Activated CD4-positive, CD25-positive, alpha-beta regulatory T cell (primary cell): ENCODE results near the gene FPR3.
"Not testable (repeated sequence)": the region's sequence is repeated elsewhere in the genome, so short reads cannot be mapped to it uniquely, and the experiment has no call there.

Source experiments
- DNase-seq, 4 experiments: peaks; one replicate each; lab custom pipeline; 2025; lab: John Stamatoyannopoulos, UW

Gene FPR3

GRCh38 chr19:51784109-51784785 is 10.7 kb upstream of the FPR3 start:
- no peak for DNase-seq

- DNase-seq, result no peak
Measured at GRCh38 chr19:51784922-51785690, 9.9 kb upstream of the FPR3 start.

- DNase-seq, result no peak
Measured at GRCh38 chr19:51786646-51787494, 8.1 kb upstream of the FPR3 start.

- no peak for DNase-seq
Measured at GRCh38 chr19:51788029-51788428, 6.9 kb upstream of the FPR3 start.

- no peak for DNase-seq
Measured at GRCh38 chr19:51789061-51789795, 5.7 kb upstream of the FPR3 start.

GRCh38 chr19:51792932-51793331 is 2.0 kb upstream of the FPR3 start:
- no peak for DNase-seq

DNA sequence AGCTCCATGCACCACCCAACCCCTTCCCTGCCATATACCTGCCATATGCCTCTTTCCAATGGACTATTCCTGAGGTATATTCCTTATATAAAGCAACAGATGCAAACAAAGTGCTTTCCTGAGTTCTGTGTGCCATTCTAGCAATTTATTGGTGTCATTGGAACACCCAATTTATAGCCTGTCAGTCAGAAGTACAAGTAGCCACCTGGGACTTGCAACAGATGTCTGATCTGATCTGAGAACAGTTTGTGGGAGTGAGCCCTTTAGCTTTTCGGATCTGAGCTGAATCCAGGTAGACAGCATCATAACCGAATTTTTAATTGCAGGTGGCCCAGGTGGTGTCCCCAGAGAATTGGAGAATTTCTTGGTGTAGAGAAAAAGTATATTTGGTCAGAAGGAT is 963 bp upstream of the FPR3 start:
- no peak for DNase-seq

DNA sequence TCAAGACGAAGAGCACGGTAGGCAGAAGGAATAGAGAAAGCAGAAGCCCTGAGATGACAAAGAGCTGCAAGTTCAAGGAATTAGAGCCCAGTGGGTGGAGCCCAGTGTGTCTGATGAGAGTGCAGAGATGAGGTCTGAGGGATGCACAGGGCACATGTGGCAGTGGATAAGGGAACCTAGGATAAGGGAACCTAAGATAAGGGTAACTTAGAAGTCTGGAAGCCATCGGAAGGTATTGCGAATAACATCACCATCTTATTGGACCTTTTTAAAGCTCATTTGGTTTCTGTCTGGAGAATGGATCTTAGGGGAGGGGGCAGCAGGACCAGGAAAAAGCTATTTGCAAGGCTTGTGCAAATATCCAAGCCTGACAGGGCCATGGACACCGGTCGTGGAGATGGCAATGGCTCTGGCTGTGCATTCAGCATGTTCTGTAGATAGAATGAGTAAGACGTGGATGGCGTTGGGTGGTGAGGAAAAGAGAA is 1.3 kb downstream of the FPR3 start:
- DNase-seq, result no peak

- no peak for DNase-seq
Measured at GRCh38 chr19:51797480-51797879, 2.5 kb downstream of the FPR3 start.

DNA sequence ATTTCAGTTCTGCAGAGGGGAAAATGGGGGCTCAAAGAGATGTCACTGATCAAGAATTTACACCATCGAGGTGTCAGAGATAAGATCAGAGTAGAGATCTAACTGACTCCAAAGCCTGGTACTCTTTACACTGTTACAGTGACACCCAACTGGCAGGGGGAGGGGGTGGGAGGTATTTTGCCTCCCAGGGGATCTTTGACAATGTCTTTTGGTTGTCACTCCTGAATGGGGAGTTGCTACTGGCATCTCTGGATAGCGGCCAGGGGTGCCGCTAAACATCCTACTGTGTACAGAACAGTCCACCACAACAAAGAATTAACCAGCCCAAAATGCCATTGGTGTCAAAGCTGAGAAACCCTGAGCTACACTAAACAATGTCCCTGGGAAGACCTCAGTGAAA is 3.1 kb downstream of the FPR3 start:
- DNase-seq, result no peak

- no peak for DNase-seq
Measured at GRCh38 chr19:51799034-51799773, 4.2 kb downstream of the FPR3 start.

- no peak for DNase-seq
Measured at GRCh38 chr19:51799774-51800472, 5.0 kb downstream of the FPR3 start.

GRCh38 chr19:51800473-51801244 is 5.7 kb downstream of the FPR3 start:
- DNase-seq, result no peak

DNA sequence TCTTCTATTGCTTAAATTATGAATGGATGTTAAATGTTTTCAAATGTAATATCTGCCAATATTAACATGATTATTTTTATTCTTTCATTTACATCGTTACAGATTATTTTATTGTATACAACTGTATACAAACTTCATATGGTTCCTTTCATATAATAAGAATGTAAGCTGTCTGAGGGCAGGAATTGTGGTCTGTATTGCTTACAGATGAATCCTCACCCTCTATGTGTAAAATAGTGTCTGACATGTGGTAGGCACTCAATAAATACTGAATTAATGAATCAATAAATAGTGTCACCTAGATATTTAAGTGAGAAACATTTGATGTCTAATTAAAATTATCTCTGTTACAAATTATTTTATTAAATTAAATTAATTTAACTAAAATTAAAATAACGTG is 7.8 kb downstream of the FPR3 start:
- no peak for DNase-seq

DNA sequence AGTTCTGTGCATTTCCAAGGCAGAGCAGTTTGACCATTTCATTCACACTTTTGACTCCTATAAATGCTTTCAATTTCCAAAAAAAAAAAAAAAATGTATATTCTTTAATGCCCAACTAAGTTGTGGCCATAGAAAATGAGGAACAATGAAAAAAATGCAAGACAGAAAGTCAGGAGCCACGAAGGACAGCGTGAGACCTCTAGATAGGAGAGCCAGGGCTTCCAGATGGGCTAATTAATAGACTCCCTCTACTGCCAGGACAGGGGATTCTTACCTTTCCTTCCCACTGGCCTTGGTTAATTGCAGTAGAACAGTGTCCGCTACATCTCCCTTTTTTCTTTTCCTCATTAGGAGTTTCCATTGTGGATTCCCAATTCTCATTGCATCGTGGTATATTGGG is 8.6 kb downstream of the FPR3 start:
- DNase-seq, result no peak

- no peak for DNase-seq
Measured at GRCh38 chr19:51803967-51804366, 9.0 kb downstream of the FPR3 start.

- not testable (repeated sequence) for DNase-seq
Measured at GRCh38 chr19:51804789-51805188, 9.8 kb downstream of the FPR3 start.

- DNase-seq, result not testable (repeated sequence)
Measured at GRCh38 chr19:51805396-51805795, 10.4 kb downstream of the FPR3 start.

- not testable (repeated sequence) for DNase-seq
Measured at GRCh38 chr19:51806571-51806970, 11.6 kb downstream of the FPR3 start.
